Activated CD4-positive, alpha-beta T cell treated with anti-CD3 and anti-CD28 coated beads, Interleukin-2, Interleukin-4, amounts not matched to agents 100 ng/mL and 50 ng/mL, durations not matched to agents 16 hours and 8 hours (primary cell): ENCODE results near the gene SLC23A3.
A peak's percentile ranks its signal among the peaks of the same experiment; 100 is the strongest.

ENCODE experiments used
- DNase-seq: peaks from one replicate; pipeline ENCODE4 v3.0.0-alpha.2; 2020; ENCODE audit warnings: low spot score

The SLC23A3 gene

GRCh38 chr2:219140722-219141121 lies 29.1 kb downstream of the SLC23A3 start:
- no peak for DNase-seq

- DNase-seq, result no peak
Observed at GRCh38 chr2:219133976-219134375, 35.9 kb downstream of the SLC23A3 start.

- no peak for DNase-seq
Observed at GRCh38 chr2:219131744-219132143, 38.1 kb downstream of the SLC23A3 start.

- no peak for DNase-seq
Observed at GRCh38 chr2:219131327-219131726, 38.5 kb downstream of the SLC23A3 start.

- no peak for DNase-seq
Observed at GRCh38 chr2:219129589-219129988, 40.2 kb downstream of the SLC23A3 start.

- DNase-seq, result no peak
Observed at GRCh38 chr2:219128396-219128795, 41.4 kb downstream of the SLC23A3 start.

- no peak for DNase-seq
Observed at GRCh38 chr2:219127037-219127635, 42.7 kb downstream of the SLC23A3 start.

GRCh38 chr2:219126555-219126954 lies 43.3 kb downstream of the SLC23A3 start:
- no peak for DNase-seq

- DNase-seq, result no peak
Observed at GRCh38 chr2:219125886-219126270, 44.0 kb downstream of the SLC23A3 start.

GRCh38 chr2:219125225-219125885 lies 44.5 kb downstream of the SLC23A3 start:
- no peak for DNase-seq

GRCh38 chr2:219124381-219125110 lies 45.3 kb downstream of the SLC23A3 start:
- no peak for DNase-seq

GRCh38 chr2:219123356-219124135 lies 46.3 kb downstream of the SLC23A3 start:
- no peak for DNase-seq

GRCh38 chr2:219122202-219122980 lies 47.4 kb downstream of the SLC23A3 start:
- no peak for DNase-seq

- DNase-seq, result no peak
Observed at GRCh38 chr2:219120082-219120481, 49.7 kb downstream of the SLC23A3 start.

GRCh38 chr2:219119422-219120043 lies 50.3 kb downstream of the SLC23A3 start:
- DNase-seq, result peak; percentile 54

GRCh38 chr2:219118504-219118903 lies 51.3 kb downstream of the SLC23A3 start:
- no peak for DNase-seq

- DNase-seq, result no peak
Observed at GRCh38 chr2:219116776-219117646, 52.8 kb downstream of the SLC23A3 start.

GRCh38 chr2:219112651-219113338 lies 57.0 kb downstream of the SLC23A3 start:
- DNase-seq, result peak; percentile 27

GRCh38 chr2:219112062-219112406 lies 57.8 kb downstream of the SLC23A3 start:
- no peak for DNase-seq
